GM11168 (cell line): ENCODE measurements around the gene RRAGB.
"Not testable (repeated sequence)": the region's sequence is repeated elsewhere in the genome, so short reads cannot be mapped to it uniquely, and the experiment has no call there.

ENCODE experiments used
- in situ Hi-C: fragments of 300-500 bp; cut with MboI; formaldehyde crosslinking; loops from one replicate; pipeline ENCODE4 v1.12.0; 2022; ENCODE audit warnings: low sequenced_read_pairs; ENCODE audit not compliant: unreplicated experiment

Gene RRAGB

DNA sequence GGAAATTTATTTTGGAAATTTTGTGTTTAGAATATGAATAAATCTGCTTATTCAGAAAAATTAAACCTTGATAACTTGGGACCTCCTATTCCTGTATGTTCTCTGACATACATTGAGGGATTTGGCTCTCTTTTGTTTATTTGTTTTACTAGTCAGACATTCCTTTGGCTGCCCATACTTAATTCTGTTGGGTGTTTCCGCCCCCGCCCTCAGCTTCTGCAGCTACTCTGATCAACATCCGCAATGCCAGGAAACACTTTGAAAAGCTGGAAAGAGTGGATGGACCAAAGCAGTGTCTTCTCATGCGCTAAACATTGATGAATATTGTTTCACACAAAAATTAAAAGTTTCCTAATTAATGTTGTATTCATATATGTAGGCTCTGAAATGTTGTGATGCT is 40.5 kb downstream of the RRAGB start:
- in situ Hi-C loops = no loop called here

DNA sequence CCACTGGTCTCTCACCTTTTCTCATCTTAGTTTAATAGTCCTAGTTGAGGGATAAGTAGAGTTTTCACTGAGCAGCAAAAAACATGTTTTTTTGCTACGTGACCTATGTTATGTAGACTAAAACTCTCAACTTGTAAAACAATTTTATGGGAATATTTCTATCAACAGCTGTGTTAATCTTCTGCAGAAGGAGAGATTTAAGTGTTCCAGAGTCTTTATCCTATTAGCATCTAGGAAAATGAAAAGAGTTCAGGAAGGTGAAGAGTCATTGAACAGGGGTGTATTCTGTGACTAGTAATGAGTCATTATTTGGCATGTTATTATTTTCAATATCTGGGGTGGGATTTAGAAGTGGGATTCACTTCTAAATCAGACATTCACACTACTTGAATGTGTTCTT is 41.9 kb downstream of the RRAGB start:
- in situ Hi-C loops = no loop called here

DNA sequence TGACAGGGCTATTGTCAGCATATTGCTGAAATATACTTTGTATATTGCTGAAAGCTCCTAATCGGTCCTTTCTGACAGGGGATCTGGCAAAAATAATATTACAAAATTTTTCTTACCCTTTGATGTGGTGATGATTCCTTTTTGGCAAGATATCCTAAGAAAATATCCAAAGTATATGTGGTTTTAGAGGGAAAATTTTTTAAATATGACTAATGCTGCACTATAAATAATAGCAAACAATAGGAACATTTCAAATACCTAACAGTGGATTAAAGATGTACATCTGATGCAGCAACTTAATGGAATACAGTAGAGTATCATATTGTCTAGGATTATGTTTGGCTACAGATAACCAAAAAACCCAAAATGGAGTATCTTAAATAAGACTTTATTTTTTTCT is 49.6 kb downstream of the RRAGB start:
- in situ Hi-C loops = no loop called here

DNA sequence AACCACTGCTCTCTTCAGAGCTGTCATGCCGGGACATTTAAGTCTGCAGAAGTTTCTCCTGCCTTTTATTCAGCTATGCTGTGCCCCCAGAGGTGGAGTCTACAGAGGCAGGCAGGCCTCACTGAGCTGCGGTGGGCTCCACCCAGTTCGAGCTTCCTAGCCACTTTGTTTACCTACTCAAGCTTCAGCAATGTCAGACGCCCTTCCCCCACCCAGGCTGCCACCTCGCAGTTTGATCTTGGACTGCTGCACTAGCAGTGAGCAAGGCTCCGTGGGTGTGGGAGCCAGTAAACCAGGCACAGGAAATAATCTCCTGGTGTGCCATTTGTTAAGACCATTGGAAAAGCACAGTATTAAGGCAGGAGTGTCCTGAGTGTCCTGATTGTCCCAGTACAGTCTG is 56.9 kb downstream of the RRAGB start:
- in situ Hi-C loops = not testable (repeated sequence)

DNA sequence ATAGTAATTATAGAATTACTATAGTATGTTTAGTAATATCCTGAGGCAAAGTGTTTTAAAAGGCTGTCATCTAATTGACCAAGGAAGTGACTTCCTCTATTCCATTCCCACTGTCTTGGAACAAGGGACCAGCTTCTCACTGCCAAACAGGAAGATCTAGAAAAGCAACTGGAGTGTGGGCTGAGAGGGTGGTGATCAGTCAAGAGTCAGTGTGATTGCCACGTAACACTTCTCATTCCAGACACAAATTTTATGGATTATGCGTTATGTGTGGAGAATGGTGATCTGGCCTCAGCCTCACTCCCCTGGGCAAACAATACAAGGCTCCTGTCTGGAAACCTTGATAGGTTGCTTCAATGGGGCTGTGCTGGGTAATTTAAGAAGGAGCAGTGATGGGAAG is 60.0 kb downstream of the RRAGB start:
- in situ Hi-C loops = no loop called here

DNA sequence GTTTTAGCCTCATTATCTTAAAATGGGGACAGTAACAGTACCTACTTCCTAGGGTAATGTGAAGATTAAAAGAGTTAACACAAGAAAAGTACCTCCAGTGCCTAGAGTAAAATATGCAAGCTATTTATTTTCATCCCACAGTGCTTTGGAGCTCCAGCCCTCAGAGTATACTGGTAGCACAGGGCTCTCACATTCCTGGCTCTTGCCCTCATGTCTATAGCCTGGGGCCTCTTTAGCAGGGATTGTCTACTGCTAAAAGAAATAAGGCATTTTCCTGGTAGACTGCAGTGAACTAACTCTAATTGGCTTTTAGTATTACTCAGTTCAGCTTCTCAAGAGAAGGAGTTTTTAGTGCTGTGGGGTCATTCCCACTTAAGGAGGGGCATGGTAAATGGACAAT is 60.8 kb downstream of the RRAGB start:
- in situ Hi-C loops = no loop called here

DNA sequence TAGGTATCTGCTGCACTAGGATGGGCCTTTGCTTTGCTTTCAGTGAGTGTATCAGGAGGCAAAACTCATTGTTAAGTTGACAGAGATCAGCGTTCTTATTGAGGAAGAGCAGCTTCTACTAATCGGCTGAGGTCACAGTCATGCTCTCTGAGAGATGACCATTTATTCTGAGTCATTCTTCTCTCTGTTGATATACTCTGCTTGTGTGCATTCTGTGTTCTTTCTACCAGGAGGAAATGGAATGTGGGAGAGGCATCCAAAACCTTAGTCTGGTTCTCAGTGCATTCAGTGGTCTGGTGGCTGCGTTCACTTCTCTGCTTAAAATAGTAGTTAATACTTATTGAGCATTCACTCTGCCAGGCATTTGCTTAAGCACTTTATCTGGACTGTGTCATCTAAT is 66.2 kb downstream of the RRAGB start:
- in situ Hi-C loops = no loop called here

DNA sequence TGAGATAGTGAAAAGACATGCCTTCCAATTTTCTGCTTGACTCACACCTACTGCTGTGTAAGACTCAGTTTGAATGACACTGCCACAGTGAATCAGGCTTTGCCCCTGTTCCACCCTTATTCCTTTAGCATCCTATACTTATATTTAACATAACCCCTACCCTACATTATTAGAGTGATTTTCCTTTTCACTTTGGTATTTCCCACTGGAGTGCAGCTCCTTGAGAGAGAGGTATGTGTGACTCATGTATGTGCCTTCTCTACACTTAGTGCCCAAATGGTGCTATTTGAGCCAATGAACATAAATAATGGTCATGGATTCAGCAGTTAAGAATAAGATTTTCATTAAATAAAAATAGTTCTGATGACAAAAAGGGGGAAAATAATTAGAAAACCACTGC is 69.5 kb downstream of the RRAGB start:
- in situ Hi-C loops = no loop called here

GRCh38 chrX:55787727-55788126 is 70.2 kb downstream of the RRAGB start:
- in situ Hi-C loops = no loop called here

DNA sequence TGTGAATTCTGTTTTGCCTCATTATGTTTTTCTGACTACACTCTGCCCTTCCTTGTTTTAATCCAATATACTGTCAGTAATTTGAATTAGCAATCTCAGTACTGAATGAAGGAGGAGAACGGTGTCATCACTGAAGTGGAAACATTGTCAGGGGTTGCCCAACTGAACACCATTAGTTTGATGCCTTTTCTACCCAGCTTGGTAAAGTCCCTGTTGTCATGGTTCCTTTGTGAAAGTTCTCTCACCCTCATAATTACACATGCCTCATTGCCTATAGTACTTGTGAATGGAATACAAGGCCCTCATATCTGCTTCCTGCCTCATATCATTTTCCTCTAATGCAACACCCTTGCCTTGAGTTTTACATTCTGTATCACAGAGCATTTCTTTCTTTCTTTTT is 76.9 kb downstream of the RRAGB start:
- in situ Hi-C loops = no loop called here

DNA sequence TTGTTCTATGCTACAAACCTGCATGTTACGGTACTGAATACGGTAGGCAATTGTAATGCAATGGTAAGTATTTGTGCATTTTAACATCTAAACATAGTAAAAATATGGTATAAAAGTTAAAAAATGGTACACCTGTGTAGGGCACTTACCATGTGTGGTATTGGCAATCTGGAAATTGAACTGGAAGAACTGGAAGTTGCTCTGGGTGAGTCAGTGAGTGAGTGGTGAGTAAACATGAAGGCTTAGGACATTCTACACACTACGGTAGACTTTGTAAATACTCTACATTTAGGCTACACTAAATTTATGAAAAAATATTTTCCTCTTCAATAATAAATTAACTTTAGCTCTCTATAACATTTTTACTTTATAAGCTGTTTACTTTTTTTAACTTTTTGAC is 78.9 kb downstream of the RRAGB start:
- in situ Hi-C loops = no loop called here

DNA sequence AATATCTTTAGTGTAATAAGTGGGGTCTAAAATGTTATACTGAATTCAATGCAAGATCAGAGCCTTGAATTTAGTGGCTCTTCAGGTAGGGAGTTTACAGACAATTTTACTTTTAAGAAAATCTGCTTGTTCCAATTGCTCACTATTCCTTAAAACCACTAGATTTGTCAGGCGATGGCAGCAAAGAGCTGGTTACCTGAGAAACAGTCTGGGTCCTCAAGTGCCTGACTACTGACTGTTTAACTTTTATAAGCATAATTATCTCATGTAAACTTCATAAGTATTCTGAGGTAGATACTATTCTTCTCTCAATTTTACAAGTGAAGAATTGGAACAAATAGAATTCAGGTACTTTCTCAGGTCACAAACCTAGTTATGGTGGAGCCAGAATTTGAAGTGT is 84.3 kb downstream of the RRAGB start:
- in situ Hi-C loops = no loop called here
